GM23338 (cell line): Measurements from ENCODE around the gene SLC26A1. TPM values are rescaled to one million over a fixed set of nuclear protein-coding genes. Genes with fewer than 3 reads are reported as not detected.

Experiments
- ATAC-seq: fragments of 200-7000 bp; cut with Tn5 transposase; 3 replicates; pipeline ENCODE4 v1.9.1; 2020
- DNase-seq: peaks from one replicate; pipeline ENCODE4 v3.0.0-alpha.2; 2015; ENCODE audit warnings: low spot score
- H2AFZ ChIP-seq: fragments of 200-600 bp; sonication (generic); 2 replicates; pipeline ENCODE4 v1.8.0; 2016; ENCODE audit warnings: antibody characterized with exemption, mild to moderate bottlenecking, moderate library complexity
- H3F3A ChIP-seq: fragments of 200-600 bp; sonication (generic); replicated peaks from 2 replicates; pipeline ENCODE4 v1.8.0; 2017; ENCODE audit warnings: antibody characterized with exemption, mixed run types, low read depth
- H3K27ac ChIP-seq: fragments of 200-600 bp; sonication (generic); 2 replicates; pipeline ENCODE4 v1.6.1; 2016; ENCODE audit warnings: low read depth
- H3K27me3 ChIP-seq: fragments of 200-600 bp; sonication (generic); 2 replicates; pipeline ENCODE4 v1.8.0; 2016; ENCODE audit warnings: mild to moderate bottlenecking, mixed run types, moderate library complexity; ENCODE audit not compliant: insufficient read depth
- H3K36me3 ChIP-seq: fragments of 200-600 bp; sonication (generic); 2 replicates; pipeline ENCODE4 v1.8.0; 2016; ENCODE audit warnings: mild to moderate bottlenecking; ENCODE audit not compliant: insufficient read depth
- H3K4me1 ChIP-seq: fragments of 200-600 bp; sonication (generic); 2 replicates; pipeline ENCODE4 v1.8.0; 2016; ENCODE audit warnings: mild to moderate bottlenecking, moderate library complexity; ENCODE audit not compliant: insufficient read depth
- H3K4me2 ChIP-seq: fragments of 200-600 bp; sonication (generic); 2 replicates; pipeline ENCODE4 v1.7.1; 2017; ENCODE audit warnings: mixed run types
- H3K4me3 ChIP-seq: fragments of 200-600 bp; sonication (generic); 2 replicates; pipeline ENCODE4 v1.6.1; 2016; ENCODE audit warnings: mixed run types
- H3K79me2 ChIP-seq: fragments of 200-600 bp; sonication (generic); replicated peaks from 2 replicates; pipeline ENCODE4 v1.8.0; 2017; ENCODE audit warnings: mild to moderate bottlenecking; ENCODE audit not compliant: insufficient read depth
- H3K9me2 ChIP-seq: fragments of 200-600 bp; sonication (generic); 2 replicates; pipeline ENCODE4 v1.8.0; 2017; ENCODE audit not compliant: insufficient read depth
- H4K20me1 ChIP-seq: fragments of 200-600 bp; sonication (generic); replicated peaks from 2 replicates; pipeline ENCODE4 v1.8.0; 2017; ENCODE audit warnings: mild to moderate bottlenecking; ENCODE audit not compliant: insufficient read depth
- H3K27ac Mint-ChIP-seq: 2 replicates; pipeline ENCODE4 v1.8.0; 2020; ENCODE audit warnings: inconsistent platforms, mild to moderate bottlenecking, moderate library complexity, mixed read lengths
- H3K27me3 Mint-ChIP-seq: 3 replicates; pipeline ENCODE4 v1.8.0; 2022; ENCODE audit warnings: low read depth, mild to moderate bottlenecking, moderate library complexity, mixed read lengths, inconsistent platforms; ENCODE audit not compliant: insufficient read depth, poor library complexity
- H3K36me3 Mint-ChIP-seq: 3 replicates; pipeline ENCODE4 v1.8.0; 2021; ENCODE audit warnings: low read depth, mild to moderate bottlenecking, inconsistent platforms, moderate library complexity, mixed read lengths
- H3K4me1 Mint-ChIP-seq: 3 replicates; pipeline ENCODE4 v1.8.0; 2020; ENCODE audit warnings: mild to moderate bottlenecking, inconsistent platforms, mixed read lengths
- H3K4me3 Mint-ChIP-seq: 3 replicates; pipeline ENCODE4 v1.8.0; 2021; ENCODE audit warnings: moderate library complexity, mild to moderate bottlenecking, inconsistent platforms, mixed read lengths
- H3K9me3 Mint-ChIP-seq: 3 replicates; pipeline ENCODE4 v1.8.0; 2020; ENCODE audit warnings: moderate library complexity, mild to moderate bottlenecking, inconsistent platforms, mixed read lengths
- CREB1 ChIP-seq: fragments of 250-450 bp; sonication (Bioruptor Pico); IDR thresholded peaks from 2 replicates; pipeline ENCODE4 v1.5.0; 2020; ENCODE audit warnings: low read depth, mild to moderate bottlenecking, moderate library complexity
- EZH2 ChIP-seq: fragments of 200-600 bp; sonication (generic); IDR thresholded peaks from one replicate; pipeline ENCODE4 v1.8.0; 2017; ENCODE audit warnings: antibody characterized with exemption, mild to moderate bottlenecking, low read depth; ENCODE audit not compliant: unreplicated experiment
- EZH2phosphoT487 ChIP-seq: fragments of 200-600 bp; sonication (generic); IDR thresholded peaks from one replicate; pipeline ENCODE4 v1.8.1; 2018; ENCODE audit warnings: antibody characterized with exemption; ENCODE audit not compliant: unreplicated experiment
- JUNB ChIP-seq: IDR thresholded peaks from one replicate; pipeline ENCODE4 v1.6.1; 2016; ENCODE audit warnings: antibody characterized with exemption; ENCODE audit not compliant: unreplicated experiment
- NANOG ChIP-seq: IDR thresholded peaks from 2 replicates; pipeline ENCODE4 v1.6.1; 2016; ENCODE audit warnings: antibody characterized with exemption, borderline replicate concordance
- POLR2AphosphoS5 ChIP-seq: IDR thresholded peaks from 2 replicates; pipeline ENCODE4 v1.6.1; 2016; ENCODE audit warnings: antibody characterized with exemption, low read depth
- STAT1 ChIP-seq: IDR thresholded peaks from one replicate; pipeline ENCODE4 v1.6.1; 2016; ENCODE audit warnings: antibody characterized with exemption; ENCODE audit not compliant: unreplicated experiment
- ZNF114 ChIP-seq: fragments of 250-450 bp; sonication (Bioruptor Pico); IDR thresholded peaks from 2 replicates; pipeline ENCODE4 v1.5.0; 2020; ENCODE audit warnings: mild to moderate bottlenecking, moderate library complexity
- ZNF331 ChIP-seq: fragments of 250-450 bp; sonication (Bioruptor Pico); IDR thresholded peaks from 2 replicates; pipeline ENCODE4 v1.5.0; 2020; ENCODE audit warnings: low read depth, mild to moderate bottlenecking, moderate library complexity
- ZNF462 ChIP-seq: fragments of 250-450 bp; sonication (Bioruptor Pico); IDR thresholded peaks from 2 replicates; pipeline ENCODE4 v1.5.0; 2020; ENCODE audit warnings: mild to moderate bottlenecking, moderate library complexity
- polyA plus RNA-seq: library from polyadenylated mRNA; unstranded; fragments of >200 nt; fragmentation: Nextera tagmentation; extraction: Ambion mirVana; gene quantifications from 2 replicates; pipeline ENCODE4 v1.2.1, GENCODE V29; 2016
- total RNA-seq: library from RNA; depleted of rRNA; stranded (reverse); fragments of >200 nt; shearing (Covaris generic); gene quantifications from 2 replicates; pipeline ENCODE4 v1.2.3, GENCODE V29; 2014
- TF ChIP-seq, protein P1 (sequence below), 2 experiments: fragments of 200-600 bp in 1 of 2; sonication (generic) in 1 of 2; conservative IDR thresholded peaks; 2 replicates each; pipeline versions ENCODE4 v1.5.1 to v1.6.1; 2016 to 2017; ENCODE audit warnings: antibody characterized with exemption in 2 of 2, low read depth in 2 of 2, mild to moderate bottlenecking in 2 of 2, moderate library complexity in 1 of 2
- TF ChIP-seq, protein P2 (sequence below): IDR thresholded peaks from one replicate; pipeline ENCODE4 v1.6.1; 2018; ENCODE audit warnings: antibody characterized with exemption; ENCODE audit not compliant: unreplicated experiment
- TF ChIP-seq, protein P3 (sequence below): IDR thresholded peaks from 2 replicates; pipeline ENCODE4 v1.6.1; 2016; ENCODE audit warnings: antibody characterized with exemption

Gene SLC26A1
- total and polyA plus RNA-seq, 2 experiments from 2014 or later: 0.10 to 0.27 TPM

DNA sequence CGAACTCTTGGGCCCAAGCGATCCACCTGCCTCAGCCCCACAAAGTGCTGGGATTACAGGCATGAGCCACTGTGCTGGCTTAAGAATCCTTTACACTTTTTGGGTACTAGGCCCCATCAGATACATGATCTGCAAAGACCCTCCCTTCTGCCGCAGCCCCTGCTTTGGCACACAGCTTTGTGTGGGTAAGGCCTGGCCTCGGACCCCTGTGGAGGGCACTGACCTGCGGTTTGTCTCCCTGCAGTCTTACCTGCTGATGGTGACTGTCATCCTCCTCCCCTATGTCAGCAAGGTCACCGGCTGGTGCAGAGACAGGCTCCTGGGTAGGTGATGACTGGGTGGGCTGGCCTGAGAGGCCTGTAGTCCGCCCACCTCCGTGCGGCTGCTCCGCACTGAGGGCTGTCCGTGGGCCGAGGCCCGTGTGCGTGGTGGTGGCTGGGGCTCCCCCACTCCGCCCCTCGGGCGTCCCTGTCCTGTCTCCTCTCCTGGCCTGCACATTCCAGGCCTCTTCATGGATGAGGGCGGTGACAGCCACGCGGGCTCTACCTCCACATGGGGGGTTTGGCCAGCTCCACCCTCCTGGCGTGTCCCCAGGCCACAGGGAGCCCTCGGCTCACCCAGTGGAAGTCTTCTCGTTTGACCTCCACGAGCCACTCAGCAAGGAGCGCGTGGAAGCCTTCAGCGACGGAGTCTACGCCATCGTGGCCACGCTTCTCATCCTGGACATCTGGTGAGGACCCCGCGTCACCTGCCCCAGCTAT lies 37.9 kb downstream of the SLC26A1 start:
- ATAC-seq: no peak
- Mint-ChIP-seq H3K4me1 (peaks cover 5% of the 10 kb centered on the region; the same call in 2 of the 3 replicates), H3K9me3 (no peaks in the 10 kb centered on the region)

More for the DNA sequence above, 37.9 kb downstream of the SLC26A1 start:
- Histone ChIP-seq H3K79me2 (no peaks in the 10 kb centered on the region), H3K9me2 (no peaks in the 10 kb centered on the region), H4K20me1 (no peaks in the 10 kb centered on the region; the same call in 1 of the 2 replicates), H3K4me1 (no peaks in the 10 kb centered on the region), H2AFZ (no peak overlapping the region), H3K27me3 (no peaks in the 10 kb centered on the region), H3K4me2 (no peak overlapping the region), H3K36me3 (no peaks in the 10 kb centered on the region), H3F3A (no peaks in the 10 kb centered on the region), H3K4me3 (no peak overlapping the region), H3K27ac (no peak overlapping the region)
- Mint-ChIP-seq H3K36me3 (no peaks in the 10 kb centered on the region; the same call in 2 of the 3 replicates), H3K4me3 (no peak overlapping the region), H3K27me3 (peaks cover 4% of the 10 kb centered on the region), H3K27ac (no peak overlapping the region)
- TF ChIP-seq CREB1 (CRISPR knock-in tag) (no peak), ZNF114 (CRISPR knock-in tag) (no peak), NANOG (no peak), EZH2 (no peak), JUNB (no peak), STAT1 (no peak), POLR2AphosphoS5 (no peak), EZH2phosphoT487 (no peak), ZNF331 (CRISPR knock-in tag) (no peak), ZNF462 (CRISPR knock-in tag) (no peak)
- TF ChIP-seq, protein P1, sequence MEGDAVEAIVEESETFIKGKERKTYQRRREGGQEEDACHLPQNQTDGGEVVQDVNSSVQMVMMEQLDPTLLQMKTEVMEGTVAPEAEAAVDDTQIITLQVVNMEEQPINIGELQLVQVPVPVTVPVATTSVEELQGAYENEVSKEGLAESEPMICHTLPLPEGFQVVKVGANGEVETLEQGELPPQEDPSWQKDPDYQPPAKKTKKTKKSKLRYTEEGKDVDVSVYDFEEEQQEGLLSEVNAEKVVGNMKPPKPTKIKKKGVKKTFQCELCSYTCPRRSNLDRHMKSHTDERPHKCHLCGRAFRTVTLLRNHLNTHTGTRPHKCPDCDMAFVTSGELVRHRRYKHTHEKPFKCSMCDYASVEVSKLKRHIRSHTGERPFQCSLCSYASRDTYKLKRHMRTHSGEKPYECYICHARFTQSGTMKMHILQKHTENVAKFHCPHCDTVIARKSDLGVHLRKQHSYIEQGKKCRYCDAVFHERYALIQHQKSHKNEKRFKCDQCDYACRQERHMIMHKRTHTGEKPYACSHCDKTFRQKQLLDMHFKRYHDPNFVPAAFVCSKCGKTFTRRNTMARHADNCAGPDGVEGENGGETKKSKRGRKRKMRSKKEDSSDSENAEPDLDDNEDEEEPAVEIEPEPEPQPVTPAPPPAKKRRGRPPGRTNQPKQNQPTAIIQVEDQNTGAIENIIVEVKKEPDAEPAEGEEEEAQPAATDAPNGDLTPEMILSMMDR (conservative IDR thresholded peaks at IDR 0.05; ENCODE audit: low read depth in 2 of 2): no peak
- TF ChIP-seq, protein P2, sequence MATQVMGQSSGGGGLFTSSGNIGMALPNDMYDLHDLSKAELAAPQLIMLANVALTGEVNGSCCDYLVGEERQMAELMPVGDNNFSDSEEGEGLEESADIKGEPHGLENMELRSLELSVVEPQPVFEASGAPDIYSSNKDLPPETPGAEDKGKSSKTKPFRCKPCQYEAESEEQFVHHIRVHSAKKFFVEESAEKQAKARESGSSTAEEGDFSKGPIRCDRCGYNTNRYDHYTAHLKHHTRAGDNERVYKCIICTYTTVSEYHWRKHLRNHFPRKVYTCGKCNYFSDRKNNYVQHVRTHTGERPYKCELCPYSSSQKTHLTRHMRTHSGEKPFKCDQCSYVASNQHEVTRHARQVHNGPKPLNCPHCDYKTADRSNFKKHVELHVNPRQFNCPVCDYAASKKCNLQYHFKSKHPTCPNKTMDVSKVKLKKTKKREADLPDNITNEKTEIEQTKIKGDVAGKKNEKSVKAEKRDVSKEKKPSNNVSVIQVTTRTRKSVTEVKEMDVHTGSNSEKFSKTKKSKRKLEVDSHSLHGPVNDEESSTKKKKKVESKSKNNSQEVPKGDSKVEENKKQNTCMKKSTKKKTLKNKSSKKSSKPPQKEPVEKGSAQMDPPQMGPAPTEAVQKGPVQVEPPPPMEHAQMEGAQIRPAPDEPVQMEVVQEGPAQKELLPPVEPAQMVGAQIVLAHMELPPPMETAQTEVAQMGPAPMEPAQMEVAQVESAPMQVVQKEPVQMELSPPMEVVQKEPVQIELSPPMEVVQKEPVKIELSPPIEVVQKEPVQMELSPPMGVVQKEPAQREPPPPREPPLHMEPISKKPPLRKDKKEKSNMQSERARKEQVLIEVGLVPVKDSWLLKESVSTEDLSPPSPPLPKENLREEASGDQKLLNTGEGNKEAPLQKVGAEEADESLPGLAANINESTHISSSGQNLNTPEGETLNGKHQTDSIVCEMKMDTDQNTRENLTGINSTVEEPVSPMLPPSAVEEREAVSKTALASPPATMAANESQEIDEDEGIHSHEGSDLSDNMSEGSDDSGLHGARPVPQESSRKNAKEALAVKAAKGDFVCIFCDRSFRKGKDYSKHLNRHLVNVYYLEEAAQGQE: no peak
- TF ChIP-seq, protein P3, sequence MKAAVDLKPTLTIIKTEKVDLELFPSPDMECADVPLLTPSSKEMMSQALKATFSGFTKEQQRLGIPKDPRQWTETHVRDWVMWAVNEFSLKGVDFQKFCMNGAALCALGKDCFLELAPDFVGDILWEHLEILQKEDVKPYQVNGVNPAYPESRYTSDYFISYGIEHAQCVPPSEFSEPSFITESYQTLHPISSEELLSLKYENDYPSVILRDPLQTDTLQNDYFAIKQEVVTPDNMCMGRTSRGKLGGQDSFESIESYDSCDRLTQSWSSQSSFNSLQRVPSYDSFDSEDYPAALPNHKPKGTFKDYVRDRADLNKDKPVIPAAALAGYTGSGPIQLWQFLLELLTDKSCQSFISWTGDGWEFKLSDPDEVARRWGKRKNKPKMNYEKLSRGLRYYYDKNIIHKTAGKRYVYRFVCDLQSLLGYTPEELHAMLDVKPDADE: no peak
- no peak for DNase-seq
